GM19438 (cell line): ENCODE results near the gene CD81.
"Not testable (repeated sequence)": the region's sequence is repeated elsewhere in the genome, so short reads cannot be mapped to it uniquely, and the experiment has no call there.

ENCODE experiments used
- ATAC-seq: cut with Tn5 transposase; IDR thresholded peaks from one replicate; pipeline ENCODE4 v1.9.1; 2021; ENCODE audit warnings: low read depth; ENCODE audit not compliant: unreplicated experiment

CD81 gene

DNA sequence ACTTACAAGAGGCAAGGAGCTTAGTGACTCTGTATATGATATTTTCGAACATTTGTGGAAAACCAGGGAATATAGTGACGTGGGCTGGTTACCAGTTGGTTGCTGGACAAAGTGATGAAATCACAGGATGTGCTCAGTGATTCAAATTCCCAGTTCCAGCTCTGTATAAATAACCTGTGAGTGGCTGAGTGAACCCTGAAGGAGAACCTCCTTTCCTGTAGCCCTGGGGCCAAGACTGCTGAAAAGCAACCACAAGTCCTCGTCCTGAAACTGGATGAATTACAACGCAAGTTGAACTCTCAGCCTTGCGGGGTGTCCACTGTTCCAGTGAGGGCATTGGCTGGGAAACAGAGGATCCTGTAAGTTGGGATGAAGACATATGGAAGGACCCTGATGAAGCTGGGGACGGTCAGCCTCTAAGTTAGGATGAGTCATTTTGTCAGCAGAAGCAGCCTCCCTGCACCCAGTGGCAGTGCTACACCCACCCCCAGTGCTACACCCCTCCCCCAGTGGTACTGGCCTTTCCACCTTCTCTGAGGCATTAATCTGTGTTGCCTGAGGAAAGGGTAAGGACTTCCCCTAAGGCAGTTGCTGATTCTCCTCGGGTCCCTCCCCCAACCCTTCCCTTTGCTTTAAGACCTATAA is 22.0 kb upstream of the CD81 start:
- no peak for ATAC-seq

DNA sequence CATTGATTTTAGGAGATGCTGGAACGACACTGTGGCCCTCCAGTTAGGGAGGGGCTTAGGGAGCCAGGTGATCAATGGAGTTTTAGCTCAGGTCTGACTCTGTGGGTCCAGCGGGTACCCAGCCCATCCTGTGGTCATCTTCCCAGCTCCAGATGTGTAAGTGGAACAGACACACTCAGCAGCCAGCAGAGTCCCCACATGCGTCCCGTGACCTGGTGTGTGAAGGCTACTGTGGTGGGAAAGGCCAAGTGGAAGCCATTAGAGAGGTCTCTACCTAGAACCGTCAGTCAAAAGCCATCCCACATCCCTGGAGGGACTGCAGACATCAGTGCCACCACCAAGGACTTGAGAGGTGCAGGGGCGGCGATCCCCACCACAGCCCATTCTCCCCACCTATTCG is 19.9 kb upstream of the CD81 start:
- no peak for ATAC-seq

DNA sequence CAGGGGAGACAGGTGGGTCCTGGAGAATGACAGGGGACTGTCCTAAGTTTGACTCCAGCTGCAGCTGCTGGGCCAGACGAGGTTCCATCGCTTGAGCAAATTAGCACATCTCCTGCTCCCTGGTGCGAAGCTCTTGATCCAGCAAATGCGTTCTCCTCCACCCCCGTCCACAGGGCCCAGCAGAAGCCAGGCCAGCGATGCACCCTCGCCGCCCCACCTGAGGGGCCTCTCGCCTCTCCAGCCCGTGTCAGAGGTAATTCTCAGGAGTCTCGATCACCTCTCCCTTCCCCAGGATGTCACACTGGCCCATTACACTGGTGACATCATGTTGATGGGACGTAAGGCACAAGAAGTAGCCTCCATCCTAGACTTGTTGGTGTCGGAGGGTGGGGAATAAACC is 19.5 kb upstream of the CD81 start:
- ATAC-seq = not testable (repeated sequence)

DNA sequence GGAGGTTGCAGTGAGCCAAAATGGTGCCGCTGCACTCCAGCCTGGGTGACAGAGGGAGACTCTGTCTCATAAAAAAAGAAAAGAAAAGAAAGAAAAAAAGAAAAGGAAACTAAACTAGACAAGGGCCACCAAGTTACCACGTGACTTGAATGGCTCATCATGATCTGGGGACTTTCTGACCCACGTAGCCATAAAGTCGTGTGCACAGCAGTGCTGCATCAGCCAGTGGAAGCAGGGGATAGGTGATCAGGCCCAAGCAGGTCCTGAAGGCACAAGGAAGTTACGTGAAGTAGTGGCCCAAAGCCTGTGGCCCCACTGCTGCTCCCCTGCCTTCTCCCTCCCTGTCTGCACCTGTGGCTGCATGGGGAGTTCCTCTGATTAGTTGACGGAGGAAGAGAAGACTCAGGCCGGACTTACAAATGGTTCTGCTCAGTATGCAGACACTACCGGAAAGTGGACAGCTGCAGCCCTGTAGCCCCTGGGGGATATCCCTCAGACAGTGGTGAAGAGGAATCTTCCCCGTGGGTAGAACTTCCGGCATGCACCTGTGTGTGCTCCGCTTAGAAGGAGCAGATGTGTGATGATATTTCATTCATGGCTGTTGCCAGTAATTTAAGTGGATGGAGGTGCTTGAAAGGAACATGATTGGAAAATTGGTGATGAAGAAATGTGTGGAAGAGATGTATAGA is 18.2 kb upstream of the CD81 start:
- no peak for ATAC-seq

DNA sequence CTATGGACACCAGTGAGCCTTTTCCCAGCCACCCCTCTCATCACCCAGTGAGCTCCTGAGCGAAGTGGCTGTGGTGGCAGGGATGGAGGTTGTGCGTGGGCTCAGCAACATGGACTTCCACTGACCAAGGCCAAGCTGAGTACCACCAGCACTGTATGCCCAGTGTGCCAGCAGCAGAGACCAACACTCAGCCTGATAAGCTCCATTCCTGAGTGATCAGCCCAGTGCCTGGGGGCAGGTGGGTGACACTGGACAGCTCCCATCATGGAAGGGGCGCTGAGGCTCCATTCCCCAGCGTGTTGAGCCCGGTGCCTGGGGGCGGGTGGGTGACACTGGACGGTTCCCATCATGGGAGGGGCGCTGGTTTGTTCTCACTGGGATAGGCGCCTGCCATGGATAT is 17.6 kb upstream of the CD81 start:
- no peak for ATAC-seq

DNA sequence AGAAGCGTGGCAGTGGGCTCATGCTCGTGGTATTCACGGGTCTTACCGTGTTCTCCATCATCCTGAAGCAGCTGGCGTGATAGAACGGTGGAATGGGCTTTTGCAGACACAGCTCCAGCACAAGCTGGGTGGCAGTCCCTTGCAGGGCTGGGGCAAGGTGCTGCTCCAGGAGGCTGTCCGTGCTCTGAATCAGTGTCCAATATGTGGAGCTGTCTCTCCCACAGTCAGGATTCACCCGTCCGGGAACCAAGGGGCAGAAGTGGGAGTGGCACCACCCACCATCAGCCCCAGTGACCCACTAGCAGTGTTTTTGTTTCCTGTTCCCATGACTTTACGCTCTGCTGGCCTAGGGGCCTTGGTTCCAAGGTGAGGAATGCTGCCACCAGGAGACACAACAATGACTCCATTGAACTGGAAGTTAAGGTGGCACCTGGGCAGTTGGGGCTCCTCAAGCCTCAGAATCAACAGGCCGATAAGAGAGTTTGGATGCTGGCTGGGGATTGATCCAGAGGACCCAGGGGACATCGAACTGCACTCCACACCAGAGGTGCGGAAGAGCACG is 16.9 kb upstream of the CD81 start:
- ATAC-seq = no peak

DNA sequence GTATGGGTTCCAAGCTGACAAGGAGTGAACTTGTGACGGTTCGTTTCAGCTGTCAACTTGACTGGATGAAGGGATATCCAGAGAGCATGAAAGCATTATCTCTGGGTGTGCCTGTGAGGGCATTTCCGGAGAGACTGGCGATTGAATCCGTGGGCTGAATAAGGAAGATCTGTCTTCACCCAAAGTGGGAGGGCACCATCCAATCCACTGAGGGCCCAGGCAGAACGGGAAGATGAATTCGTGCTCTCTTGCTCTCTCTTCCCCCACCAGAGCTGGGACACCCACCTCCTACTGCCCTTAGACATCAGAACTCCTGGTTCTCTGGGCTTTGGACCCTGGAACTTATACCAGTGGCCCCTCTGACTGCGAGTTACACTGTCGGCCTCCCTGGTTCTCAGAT is 15.5 kb upstream of the CD81 start:
- ATAC-seq = no peak

DNA sequence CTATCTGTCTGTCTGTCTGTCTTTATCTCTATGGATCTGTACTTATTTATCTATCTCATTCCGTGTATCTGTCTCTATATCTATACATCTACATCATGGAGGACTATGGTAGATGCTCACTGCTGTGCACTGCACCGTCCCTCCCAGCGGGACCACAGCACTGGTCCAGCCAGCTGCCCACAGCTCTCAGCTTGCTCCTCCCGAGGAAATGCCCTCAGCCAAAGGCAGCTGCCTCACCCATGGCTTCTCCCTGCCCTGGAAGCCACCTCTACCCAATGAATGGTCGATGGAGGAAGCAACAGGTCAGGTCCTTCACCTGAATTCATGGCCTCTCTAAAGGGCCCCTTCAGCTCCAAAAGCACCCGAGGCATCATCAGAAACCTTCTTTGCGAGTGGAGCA is 14.7 kb upstream of the CD81 start:
- ATAC-seq = no peak

DNA sequence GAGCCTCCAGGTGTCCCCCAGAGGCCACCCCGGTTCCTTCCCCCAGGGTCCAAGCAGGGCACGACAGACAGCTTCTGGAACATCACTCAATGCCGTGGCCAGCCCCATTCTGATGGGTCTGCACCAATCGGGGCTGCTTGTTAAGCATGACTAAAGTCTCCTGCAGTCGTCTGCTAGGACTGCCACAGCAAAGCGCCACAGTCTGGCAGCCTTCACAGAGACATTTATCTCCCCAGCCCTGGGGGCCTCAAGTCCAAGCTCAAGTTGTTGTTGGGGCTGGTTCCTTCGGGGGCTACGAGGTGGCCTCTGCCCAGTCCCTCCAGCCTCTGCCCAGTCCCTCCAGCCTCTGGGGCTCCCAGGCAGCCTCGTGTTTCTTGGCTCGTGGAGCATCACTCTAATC is 14.0 kb upstream of the CD81 start:
- ATAC-seq = no peak

DNA sequence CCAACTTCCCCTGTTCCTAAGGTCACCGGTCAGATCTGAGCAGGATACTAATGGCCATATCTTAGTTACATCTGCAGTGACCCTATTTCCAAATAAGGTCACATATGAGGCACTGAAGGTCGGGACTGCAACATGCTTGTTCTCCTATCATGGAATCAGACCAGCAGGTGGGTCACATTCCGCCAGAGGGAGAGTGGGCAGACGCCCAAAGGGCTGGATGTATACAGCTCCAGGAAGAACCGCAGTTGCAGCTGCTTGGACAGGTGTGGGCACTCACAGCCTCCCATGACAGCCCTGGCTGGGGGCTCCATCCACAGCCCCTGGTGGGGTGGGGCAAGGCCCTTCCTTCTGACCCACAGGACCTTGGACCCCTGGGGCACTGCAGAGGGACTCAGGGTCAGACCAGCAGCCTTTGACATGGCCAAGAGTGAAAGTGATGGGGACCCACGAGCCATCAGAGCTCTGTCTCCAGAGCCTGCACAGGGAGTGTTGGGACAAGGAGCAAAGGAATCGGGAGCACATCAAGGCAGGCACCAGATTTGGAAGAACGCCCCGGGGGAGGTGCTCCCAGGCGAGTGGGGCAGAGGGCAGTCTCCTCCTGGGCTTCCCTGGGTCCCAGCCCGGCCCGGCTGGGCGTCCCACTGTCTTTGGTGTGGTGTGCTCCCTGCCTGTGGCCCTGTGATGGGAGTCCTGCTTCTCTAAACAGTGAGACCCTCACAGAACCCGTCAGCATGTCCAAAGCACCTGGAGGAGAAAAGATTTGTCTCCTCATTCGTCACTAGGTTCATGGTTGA is 13.3 kb upstream of the CD81 start:
- ATAC-seq = no peak

DNA sequence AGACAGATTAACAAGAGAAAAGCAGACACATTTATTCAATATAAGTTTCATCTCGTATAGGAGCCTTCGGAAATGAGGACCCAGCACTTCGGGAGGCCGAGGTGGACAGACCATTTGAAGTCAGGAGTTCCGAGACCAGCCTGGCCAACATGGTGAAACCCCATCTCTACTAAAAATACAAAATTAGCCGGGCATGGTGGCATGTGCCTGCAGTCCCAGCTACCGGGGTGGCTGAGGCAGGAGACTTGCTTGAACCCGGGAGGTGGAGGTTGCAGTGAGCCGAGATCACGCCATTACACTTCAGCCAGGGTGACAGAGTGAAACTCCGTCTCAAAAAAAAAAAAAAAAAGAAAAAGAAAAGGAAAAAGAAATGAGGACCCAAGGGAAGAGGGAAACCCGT is 12.7 kb upstream of the CD81 start:
- not testable (repeated sequence) for ATAC-seq

DNA sequence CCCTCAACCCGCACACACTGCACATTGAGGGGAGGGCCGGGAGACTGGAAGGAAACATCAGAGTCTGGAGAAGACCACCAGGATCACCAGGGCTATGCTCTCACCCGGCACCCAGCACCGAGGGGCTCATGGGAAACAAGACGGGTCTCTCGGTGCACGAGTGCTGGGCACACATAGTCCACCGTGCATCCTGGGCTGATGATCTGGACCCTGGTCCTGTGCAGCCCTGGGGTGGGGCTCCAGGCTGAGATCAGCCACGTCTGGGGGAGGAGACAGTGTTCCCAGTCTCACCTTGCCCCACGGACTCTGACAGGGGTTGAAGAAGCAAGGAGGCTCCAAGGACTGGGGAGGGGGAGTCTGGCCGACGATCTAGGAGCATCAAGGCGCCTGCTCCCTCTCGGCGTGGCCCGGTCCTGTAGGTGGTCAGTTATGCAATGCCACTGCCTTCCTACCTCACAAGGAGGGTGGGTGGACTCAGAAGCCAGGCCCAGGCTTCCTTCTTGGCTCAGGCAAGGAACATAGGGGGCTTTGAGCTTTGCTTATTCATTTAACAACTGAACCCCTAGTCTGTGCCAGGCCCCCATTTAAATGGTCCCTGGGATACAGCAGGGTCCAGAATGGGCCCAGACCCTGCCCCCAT is 11.4 kb upstream of the CD81 start:
- ATAC-seq = no peak

DNA sequence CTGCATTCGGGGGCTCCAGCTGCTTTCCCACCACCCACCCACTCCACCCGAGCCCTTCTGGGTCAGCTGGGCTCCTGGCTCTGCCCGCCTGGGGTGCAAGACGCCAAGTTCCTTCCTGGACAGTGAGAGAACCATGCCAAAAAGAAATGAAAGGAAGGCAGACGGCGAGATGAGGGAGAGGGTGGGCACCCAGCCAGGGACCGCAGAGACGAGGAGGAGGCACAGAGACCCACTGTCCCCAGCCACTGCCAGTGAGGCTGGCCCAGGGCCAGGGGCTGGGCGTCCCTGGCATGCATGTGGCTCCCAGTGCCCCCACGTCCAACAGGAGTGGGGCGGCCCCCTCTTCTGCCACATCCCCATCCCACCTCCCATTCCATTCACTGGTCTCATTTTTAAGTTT is 10.8 kb upstream of the CD81 start:
- no peak for ATAC-seq

DNA sequence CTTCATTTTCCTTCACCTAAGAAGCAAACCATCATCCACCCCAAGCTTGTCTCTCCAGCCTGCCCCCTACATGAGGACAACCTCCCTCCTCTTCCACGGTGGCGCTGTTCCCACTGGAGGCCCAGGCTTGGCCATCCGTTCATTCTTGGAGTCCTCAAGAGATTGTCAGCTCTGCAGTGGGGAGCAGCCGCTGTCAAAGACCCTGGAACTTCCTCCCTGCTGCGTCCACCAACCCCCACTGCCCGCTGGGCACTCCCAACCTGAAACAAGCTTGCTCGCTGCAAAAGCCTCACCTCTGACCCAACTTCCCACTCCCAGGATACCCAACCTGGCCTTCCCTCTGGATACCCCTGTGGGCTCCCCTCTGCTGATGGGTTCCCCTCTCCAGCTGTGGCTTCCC is 10.4 kb upstream of the CD81 start:
- no peak for ATAC-seq

DNA sequence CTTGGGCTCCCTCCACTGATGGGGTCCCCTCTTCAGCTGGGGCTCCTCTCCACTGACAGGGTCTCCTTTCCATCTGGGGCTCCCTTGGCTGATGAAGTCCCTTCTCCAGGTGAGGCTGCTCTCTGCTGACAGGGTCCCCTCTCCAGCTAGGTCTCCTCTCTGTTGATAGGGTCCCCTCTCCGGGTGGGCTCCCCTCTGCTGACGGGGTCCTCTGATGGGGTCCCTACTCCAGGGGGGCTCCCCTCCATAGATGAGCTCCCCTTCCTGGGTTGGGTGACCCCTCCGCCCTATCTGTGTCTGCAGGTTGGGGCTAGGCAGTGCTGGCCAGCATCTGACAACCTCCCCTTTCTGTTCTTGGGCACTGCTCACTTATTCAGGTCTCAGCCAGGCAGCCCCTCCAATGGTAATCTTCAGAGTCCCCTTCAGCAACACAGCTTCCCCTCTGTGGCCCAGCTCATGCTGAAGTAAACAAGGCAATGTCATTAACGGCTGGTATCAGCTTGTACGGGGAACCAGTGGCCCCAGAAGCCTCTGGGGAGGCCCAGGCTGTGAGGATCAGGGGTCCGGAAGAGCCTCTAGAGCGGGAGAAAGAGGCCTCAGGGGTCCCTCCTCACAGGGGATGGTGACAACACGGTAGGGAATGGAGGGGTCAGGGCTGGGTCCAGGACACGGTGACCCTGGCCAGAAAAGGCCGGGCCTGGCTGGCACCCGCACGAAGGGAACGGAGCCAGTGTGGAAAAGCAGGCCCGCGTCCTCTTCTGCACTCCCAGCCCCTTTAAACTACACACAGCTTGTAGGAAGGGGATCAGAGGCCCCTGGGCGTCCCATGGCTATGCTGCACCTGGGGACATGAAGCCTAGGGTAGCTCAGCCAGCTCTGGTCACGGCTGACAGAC is 9.6 kb upstream of the CD81 start:
- ATAC-seq = no peak

DNA sequence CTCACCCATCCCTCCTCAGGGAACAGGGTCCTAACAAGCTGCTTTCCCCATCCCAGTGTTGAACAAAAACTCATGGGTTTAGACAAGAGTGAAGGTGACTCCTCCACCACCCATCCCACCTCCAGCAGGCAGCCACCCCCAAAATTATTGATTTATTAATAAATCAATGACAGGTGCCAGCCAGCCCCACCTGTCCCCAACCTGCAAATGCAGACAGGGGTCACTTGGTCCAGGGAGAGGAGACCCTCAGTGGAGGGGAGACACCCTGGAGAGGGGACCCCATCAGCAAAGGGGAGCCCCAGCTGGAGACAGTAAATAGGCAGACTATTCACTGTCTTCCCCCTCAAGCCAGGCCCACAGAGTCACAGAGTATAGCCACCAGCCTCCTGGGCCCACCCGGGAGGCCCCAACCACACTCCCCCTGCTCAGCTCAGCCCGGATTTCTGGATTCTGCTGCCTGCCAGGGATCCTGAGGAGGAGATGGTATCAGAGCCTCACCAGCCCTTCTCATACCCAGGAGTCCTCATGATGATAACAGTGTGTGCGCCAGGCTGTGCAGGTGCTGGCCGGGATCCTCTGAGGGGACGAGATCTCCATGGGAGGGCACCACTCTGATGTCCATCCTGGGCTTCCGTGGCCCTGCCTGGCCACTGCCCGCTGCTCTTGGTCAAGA is 8.8 kb upstream of the CD81 start:
- ATAC-seq = no peak

DNA sequence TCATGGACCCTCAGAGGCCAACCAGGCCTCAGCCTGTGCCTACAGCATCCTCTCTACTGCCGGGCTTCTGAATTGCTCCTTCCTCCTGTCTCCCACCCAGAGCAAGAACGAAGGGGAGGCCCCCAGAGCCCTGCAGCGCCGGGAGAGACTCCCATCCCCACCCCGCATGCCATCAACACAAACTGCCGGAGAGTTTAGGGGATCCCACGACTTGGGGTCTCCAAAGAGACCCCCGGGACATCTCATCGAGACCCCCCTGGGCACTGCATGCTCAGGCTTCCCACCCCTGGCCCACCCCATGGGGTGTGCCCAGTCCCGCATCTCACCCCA is 8.3 kb upstream of the CD81 start:
- no peak for ATAC-seq

DNA sequence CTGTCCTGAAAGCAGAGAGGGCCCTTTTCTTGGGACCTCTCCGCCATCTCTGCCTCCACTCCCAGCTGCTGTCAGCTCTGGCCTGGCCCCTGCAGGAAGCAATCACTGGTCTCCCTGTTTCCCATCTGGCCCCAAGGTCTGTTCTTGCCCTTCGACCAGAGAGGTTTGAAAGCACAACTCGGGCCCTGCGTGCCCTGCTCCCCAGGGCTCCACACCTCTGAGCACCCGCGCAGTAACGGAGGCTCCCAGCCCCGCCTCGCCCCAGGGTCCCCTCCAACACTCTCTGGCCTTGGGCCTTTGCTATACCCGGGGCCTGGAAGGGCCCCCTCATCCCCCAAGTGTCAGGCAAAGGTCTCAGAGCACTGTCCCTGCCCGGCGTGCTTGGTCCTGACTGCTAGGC is 7.8 kb upstream of the CD81 start:
- no peak for ATAC-seq

DNA sequence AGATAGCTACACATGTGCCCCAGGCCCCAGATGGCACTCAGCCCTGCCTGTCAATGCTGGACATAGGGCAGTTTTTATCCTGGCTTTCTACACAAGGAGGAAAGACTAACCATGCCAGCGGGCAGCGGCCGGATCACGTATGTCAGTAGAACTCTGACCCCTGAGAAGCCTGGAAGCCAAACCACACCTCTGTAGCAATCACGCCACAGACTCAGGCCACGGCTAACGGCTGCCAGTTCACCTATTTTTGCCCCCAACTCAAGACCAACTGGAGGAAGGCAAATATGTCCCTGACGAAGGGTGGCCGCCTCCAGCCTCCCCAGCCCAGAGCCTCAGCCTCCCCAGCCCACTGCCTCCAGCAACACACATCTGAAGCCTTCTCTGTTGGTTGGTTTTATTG is 7.2 kb upstream of the CD81 start:
- ATAC-seq = no peak
